Panc1 (cell line): Measurements from ENCODE around the gene TBL1Y. TPM values are rescaled to one million over a fixed set of nuclear protein-coding genes. Genes with fewer than 3 reads are reported as not detected.

Experiments used
- ATAC-seq: fragments of 200-7000 bp; cut with Tn5 transposase; 2 replicates; pipeline ENCODE4 v1.9.1; 2020; ENCODE audit warnings: mild to moderate bottlenecking, moderate library complexity
- BruUV-seq: library from RNA; stranded (reverse); fragments of 400-500 nt; replicated peaks from 2 replicates; lab custom pipeline; 2021; lab: Mats Ljungman, UMichigan
- CTCF ChIA-PET: fragments of 300-600 bp; sonication (Branson Sonifier 250); formaldehyde crosslinking; loops from one replicate; lab custom pipeline; 2022; ENCODE audit warnings: antibody characterized with exemption; lab: Charles Lee
- POLR2A ChIA-PET: fragments of 300-600 bp; sonication (Branson Sonifier 250); formaldehyde crosslinking; loops from one replicate; lab custom pipeline; 2022; ENCODE audit warnings: antibody characterized with exemption; lab: Charles Lee
- DNase-seq: peaks from one replicate; pipeline ENCODE4 v3.0.0-alpha.2; 2010; ENCODE audit warnings: low read depth, low spot score
- H3K27ac ChIP-seq: 2 replicates; pipeline ENCODE4 v1.5.1; 2011; ENCODE audit warnings: mild to moderate bottlenecking, low read length, inconsistent platforms
- H3K27me3 ChIP-seq: fragments of 200-500 bp; sonication (Bioruptor generic); 2 replicates; pipeline ENCODE4 v1.6.0; 2014; ENCODE audit warnings: low read length, inconsistent platforms; ENCODE audit not compliant: control insufficient read depth, insufficient read depth
- H3K36me3 ChIP-seq: fragments of 200-500 bp; sonication (Bioruptor generic); 2 replicates; pipeline ENCODE4 v1.5.1; 2014; ENCODE audit warnings: inconsistent platforms, mild to moderate bottlenecking, low read length, moderate library complexity; ENCODE audit not compliant: control insufficient read depth, insufficient read depth
- H3K4me1 ChIP-seq: 2 replicates; pipeline ENCODE4 v1.5.1; 2011; ENCODE audit warnings: inconsistent platforms, mild to moderate bottlenecking, low read length, moderate library complexity; ENCODE audit not compliant: control insufficient read depth, insufficient read depth
- H3K4me3 ChIP-seq, 2 experiments: 2 replicates each; pipeline ENCODE4 v1.5.1; 2011 to 2012; ENCODE audit warnings: low read depth in 2 of 2, low read length in 2 of 2, mild to moderate bottlenecking in 2 of 2, inconsistent platforms in 1 of 2, moderate library complexity in 1 of 2
- H3K9me3 ChIP-seq: fragments of 200-500 bp; sonication (Bioruptor generic); 2 replicates; pipeline ENCODE4 v1.5.1; 2014; ENCODE audit warnings: low read depth, mild to moderate bottlenecking, inconsistent platforms, low read length, moderate library complexity; ENCODE audit not compliant: control insufficient read depth, insufficient read depth
- POLR2AphosphoS5 ChIP-seq: IDR thresholded peaks from 2 replicates; pipeline ENCODE4 v1.6.1; 2012; ENCODE audit warnings: mild to moderate bottlenecking, low read depth, low read length, moderate library complexity
- SIN3A ChIP-seq: IDR thresholded peaks from 2 replicates; pipeline ENCODE4 v1.6.1; 2012; ENCODE audit warnings: low read depth, mild to moderate bottlenecking, low read length, moderate library complexity, borderline replicate concordance; ENCODE audit not compliant: insufficient read depth
- TCF7L2 ChIP-seq: IDR thresholded peaks from 2 replicates; pipeline ENCODE4 v1.6.1; 2011; ENCODE audit warnings: mild to moderate bottlenecking, low read depth, low read length, inconsistent platforms
- in situ Hi-C: cut with HindIII; loops from 2 replicates; pipeline ENCODE4 v1.10.0; 2016; ENCODE audit warnings: low sequenced_read_pairs, low pct_unique_long_range_greater_than_20kb
- intact Hi-C: fragments of 100-400 bp; cut with micrococcal nuclease; formaldehyde crosslinking; loops from one replicate; pipeline ENCODE4 v1.10.0; 2022; ENCODE audit not compliant: unreplicated experiment
- total RNA-seq: library from RNA; stranded (reverse); gene quantifications from one replicate; pipeline ENCODE4 v1.2.1, GENCODE V29; 2021; ENCODE audit not compliant: unreplicated experiment
- TF ChIP-seq, protein P1 (sequence below), 2 experiments: IDR thresholded peaks; 2 replicates each; pipeline ENCODE4 v1.6.1; 2011 to 2012; ENCODE audit warnings: low read depth in 2 of 2, control low read depth in 1 of 2, low read length in 1 of 2, mild to moderate bottlenecking in 1 of 2, moderate library complexity in 1 of 2; ENCODE audit not compliant: insufficient read depth in 1 of 2
- TF ChIP-seq, protein P2 (sequence below): fragments of 450-650 bp; IDR thresholded peaks from 2 replicates; pipeline ENCODE4 v1.5.1; 2017; ENCODE audit warnings: mild to moderate bottlenecking

Gene TBL1Y
- total RNA-seq, 1 experiment from 2014 or later: not detected

DNA sequence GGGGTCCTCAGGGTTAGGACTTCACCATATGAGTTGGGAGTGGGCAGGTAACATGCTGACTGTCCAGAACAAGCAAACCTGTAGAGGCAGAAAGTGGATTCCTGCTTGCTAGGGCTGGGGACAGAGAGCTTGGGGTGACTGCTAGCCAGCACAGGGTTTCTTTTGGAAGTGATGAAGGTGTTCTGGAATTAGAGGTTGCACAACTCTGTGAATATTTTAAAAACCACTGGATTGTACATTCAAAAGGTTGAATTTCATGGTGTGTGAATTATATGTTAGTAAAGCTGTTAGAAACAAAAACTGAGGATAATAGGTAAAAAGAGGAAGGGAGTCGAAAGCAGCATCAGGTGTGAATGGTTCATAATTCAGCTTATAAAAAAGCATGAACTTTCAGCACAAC lies 57.7 kb downstream of the TBL1Y start:
- H3K36me3 ChIP-seq: no peaks in the 10 kb centered on the region
- no peaks in the 10 kb centered on the region for H3K27me3 ChIP-seq
- TF ChIP-seq SIN3A (no peak), TCF7L2 (no peak)
- TF ChIP-seq, protein P1, sequence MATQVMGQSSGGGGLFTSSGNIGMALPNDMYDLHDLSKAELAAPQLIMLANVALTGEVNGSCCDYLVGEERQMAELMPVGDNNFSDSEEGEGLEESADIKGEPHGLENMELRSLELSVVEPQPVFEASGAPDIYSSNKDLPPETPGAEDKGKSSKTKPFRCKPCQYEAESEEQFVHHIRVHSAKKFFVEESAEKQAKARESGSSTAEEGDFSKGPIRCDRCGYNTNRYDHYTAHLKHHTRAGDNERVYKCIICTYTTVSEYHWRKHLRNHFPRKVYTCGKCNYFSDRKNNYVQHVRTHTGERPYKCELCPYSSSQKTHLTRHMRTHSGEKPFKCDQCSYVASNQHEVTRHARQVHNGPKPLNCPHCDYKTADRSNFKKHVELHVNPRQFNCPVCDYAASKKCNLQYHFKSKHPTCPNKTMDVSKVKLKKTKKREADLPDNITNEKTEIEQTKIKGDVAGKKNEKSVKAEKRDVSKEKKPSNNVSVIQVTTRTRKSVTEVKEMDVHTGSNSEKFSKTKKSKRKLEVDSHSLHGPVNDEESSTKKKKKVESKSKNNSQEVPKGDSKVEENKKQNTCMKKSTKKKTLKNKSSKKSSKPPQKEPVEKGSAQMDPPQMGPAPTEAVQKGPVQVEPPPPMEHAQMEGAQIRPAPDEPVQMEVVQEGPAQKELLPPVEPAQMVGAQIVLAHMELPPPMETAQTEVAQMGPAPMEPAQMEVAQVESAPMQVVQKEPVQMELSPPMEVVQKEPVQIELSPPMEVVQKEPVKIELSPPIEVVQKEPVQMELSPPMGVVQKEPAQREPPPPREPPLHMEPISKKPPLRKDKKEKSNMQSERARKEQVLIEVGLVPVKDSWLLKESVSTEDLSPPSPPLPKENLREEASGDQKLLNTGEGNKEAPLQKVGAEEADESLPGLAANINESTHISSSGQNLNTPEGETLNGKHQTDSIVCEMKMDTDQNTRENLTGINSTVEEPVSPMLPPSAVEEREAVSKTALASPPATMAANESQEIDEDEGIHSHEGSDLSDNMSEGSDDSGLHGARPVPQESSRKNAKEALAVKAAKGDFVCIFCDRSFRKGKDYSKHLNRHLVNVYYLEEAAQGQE (IDR thresholded peaks at IDR 0.05; ENCODE audit: insufficient read depth in 1 of 2, low read depth in 2 of 2, low read length in 1 of 2): no peak
- TF ChIP-seq, protein P2, sequence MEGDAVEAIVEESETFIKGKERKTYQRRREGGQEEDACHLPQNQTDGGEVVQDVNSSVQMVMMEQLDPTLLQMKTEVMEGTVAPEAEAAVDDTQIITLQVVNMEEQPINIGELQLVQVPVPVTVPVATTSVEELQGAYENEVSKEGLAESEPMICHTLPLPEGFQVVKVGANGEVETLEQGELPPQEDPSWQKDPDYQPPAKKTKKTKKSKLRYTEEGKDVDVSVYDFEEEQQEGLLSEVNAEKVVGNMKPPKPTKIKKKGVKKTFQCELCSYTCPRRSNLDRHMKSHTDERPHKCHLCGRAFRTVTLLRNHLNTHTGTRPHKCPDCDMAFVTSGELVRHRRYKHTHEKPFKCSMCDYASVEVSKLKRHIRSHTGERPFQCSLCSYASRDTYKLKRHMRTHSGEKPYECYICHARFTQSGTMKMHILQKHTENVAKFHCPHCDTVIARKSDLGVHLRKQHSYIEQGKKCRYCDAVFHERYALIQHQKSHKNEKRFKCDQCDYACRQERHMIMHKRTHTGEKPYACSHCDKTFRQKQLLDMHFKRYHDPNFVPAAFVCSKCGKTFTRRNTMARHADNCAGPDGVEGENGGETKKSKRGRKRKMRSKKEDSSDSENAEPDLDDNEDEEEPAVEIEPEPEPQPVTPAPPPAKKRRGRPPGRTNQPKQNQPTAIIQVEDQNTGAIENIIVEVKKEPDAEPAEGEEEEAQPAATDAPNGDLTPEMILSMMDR: no peak
- no peak overlapping the region for H3K27ac ChIP-seq
- no peak overlapping the region for H3K4me3 ChIP-seq
- no TSS peak for BruUV-seq
- intact Hi-C loops: no loop called here
- CTCF ChIA-PET: no interaction called here
- DNase-seq (no peak), ATAC-seq (no peak)
- POLR2A ChIA-PET: no interaction called here
- in situ Hi-C loops: no loop called here
- no peaks in the 10 kb centered on the region for H3K9me3 ChIP-seq
- no peaks in the 10 kb centered on the region for H3K4me1 ChIP-seq

DNA sequence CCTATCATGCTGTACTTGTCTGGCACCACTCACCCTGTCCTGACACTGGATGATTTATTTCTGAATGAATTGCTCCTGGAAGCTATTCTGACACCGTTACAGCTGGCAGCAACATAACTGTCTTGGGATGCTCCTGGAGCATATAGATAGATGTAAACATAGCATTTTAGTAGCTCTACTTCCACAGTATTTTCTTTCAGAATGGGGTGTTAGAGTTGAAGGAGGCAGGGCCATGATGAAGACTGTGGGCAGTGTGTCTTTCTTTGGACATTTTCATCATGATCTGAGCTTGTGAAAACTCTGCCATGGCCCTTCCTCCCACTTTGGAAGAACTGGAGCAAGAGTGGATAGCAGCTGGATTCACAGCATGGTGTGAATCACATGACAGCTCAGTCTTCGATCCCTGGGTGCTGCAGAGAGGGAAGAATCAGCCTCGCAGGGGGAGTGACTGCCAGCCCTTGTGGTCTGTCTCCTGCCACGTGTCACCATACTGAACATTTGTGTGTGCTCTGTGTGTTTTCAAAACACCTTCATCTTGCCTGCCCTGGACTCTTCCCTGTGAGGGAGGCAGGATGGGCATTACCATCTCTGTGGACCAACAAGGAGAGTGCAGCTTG lies 61.9 kb downstream of the TBL1Y start:
- Histone ChIP-seq H3K9me3 (no peaks in the 10 kb centered on the region), H3K27me3 (no peaks in the 10 kb centered on the region), H3K4me3 (no peak overlapping the region), H3K27ac (no peak overlapping the region), H3K36me3 (no peaks in the 10 kb centered on the region), H3K4me1 (no peaks in the 10 kb centered on the region)
- DNase-seq: no peak
- ATAC-seq: no peak
- CTCF ChIA-PET: no interaction called here
- TF ChIP-seq POLR2AphosphoS5 (no peak), SIN3A (no peak), TCF7L2 (no peak)
- TF ChIP-seq, protein P1 (IDR thresholded peaks at IDR 0.05; ENCODE audit: insufficient read depth in 1 of 2, low read depth in 2 of 2, low read length in 1 of 2): no peak
- TF ChIP-seq, protein P2: no peak
- in situ Hi-C loops (no loop called here), intact Hi-C loops (no loop called here)
- POLR2A ChIA-PET: no interaction called here
- BruUV-seq: no TSS peak
